ENCODE results near the gene ATAD3C. TPM values are rescaled to one million over a fixed set of nuclear protein-coding genes. Genes with fewer than 3 reads are reported as not detected.

The ATAD3C gene
- total and polyA plus RNA-seq, 2 of the 8 experiments (the other 6 are each of a cell fraction or from before 2014, with no cell fraction given), result 2.0 to 2.7 TPM

DNA sequence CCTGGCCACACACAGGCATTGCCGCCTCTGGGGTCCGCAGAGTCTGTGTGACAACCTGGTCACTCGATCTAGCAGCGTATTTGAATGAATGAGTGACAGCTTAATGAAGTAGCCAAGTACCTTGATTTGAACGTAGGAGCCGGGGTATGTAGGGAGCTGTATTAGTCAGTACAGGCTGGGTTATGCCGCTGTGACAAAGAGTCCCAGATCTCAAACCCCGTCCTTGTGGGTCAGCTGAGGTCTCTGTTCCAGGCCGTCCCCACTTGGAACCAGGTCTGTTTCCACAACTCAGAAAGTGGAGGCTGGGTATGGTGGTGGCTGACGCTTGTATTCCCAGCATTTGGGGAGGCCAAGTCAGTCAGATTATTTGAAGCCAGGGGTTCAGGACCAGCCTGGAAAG lies 42.1 kb downstream of the ATAD3C start:
- no peaks in the 10 kb centered on the region; a peak in 1 of 4 replicates for H3K9me3 ChIP-seq (ENCODE audit: insufficient read depth in 2 of 2, low read depth in 1 of 2, low read length in 1 of 2)
- FAIRE-seq (no peak), DNase-seq (ENCODE audit: low read depth in 1 of 2, low spot score in 2 of 2) (no peak)
- H3K4me3 ChIP-seq (ENCODE audit: extremely low read depth in 1 of 4, insufficient read depth in 2 of 4, low read depth in 3 of 4, low read length in 4 of 4), result no peak overlapping the region
- no peak overlapping the region for H3K27ac ChIP-seq (ENCODE audit: low read depth, low read length)
- no peaks in the 10 kb centered on the region for H3K23me2 ChIP-seq (ENCODE audit: low read depth, low read length)
- no peaks in the 10 kb centered on the region for H3K27me3 ChIP-seq (replicated peaks in 1 of 4; ENCODE audit: control insufficient read depth in 3 of 4, extremely low read depth in 1 of 4, insufficient read depth in 3 of 4, low read length in 3 of 4)
- H3K79me1 ChIP-seq (ENCODE audit: low read depth, low read length), result no peaks in the 10 kb centered on the region; the same call in 1 of the 2 replicates
- ChIA-PET POLR2A (ENCODE audit: partially characterized antibody) (interaction anchor here (1.1 to 2.1 kb wide), 3 partner anchors 9 to 13 kb away, joined by 4 to 7 read pairs (median 6); no protein-coding TSS in a partner anchor), CTCF (ENCODE audit: partially characterized antibody) (interaction anchor here (1.2 to 1.8 kb wide), 3 partner anchors 9 to 51 kb away, joined by 3 to 10 read pairs (median 4); no protein-coding TSS in a partner anchor)
- no peak overlapping the region for H3K4ac ChIP-seq (replicated peaks; ENCODE audit: insufficient read length, low read depth, low read length)
- no peak overlapping the region for H2BK20ac ChIP-seq (ENCODE audit: low read length)
- H3K36me3 ChIP-seq (ENCODE audit: control insufficient read depth in 2 of 4, insufficient read depth in 4 of 4, low read length in 3 of 4), result peaks cover 6 to 50% (median 34%) of the 10 kb centered on the region in 4 experiments; a peak in 7 of 8 replicates
- no peak overlapping the region for H3K4me2 ChIP-seq (ENCODE audit: insufficient read depth in 1 of 2, low read depth in 2 of 2, low read length in 2 of 2)
- no peak overlapping the region for H3K18ac ChIP-seq (ENCODE audit: extremely low read depth, low read length)
- no peak overlapping the region for H3K9ac ChIP-seq (replicated peaks in 1 of 4; ENCODE audit: extremely low read depth in 1 of 4, low read depth in 3 of 4, low read length in 3 of 4)
- no peak overlapping the region for H2AFZ ChIP-seq (ENCODE audit: low read length)
- H3K4me1 ChIP-seq (replicated peaks in 1 of 4; ENCODE audit: control insufficient read depth in 3 of 4, insufficient read depth in 4 of 4, low read length in 3 of 4), result no peaks in the 10 kb centered on the region
- no peak overlapping the region for H4K8ac ChIP-seq (ENCODE audit: extremely low read depth, insufficient read depth, low read length)
- H2BK15ac ChIP-seq (ENCODE audit: low read length), result no peak overlapping the region
- H2BK120ac ChIP-seq (replicated peaks; ENCODE audit: low read depth, low read length), result no peak overlapping the region
- H2BK5ac ChIP-seq (ENCODE audit: low read depth, low read length), result no peak overlapping the region
- no peak overlapping the region for H4K91ac ChIP-seq (replicated peaks; ENCODE audit: insufficient read length, low read length)
- H2AK5ac ChIP-seq (ENCODE audit: low read depth, low read length), result no peak overlapping the region
- no peak overlapping the region for H4K5ac ChIP-seq (ENCODE audit: insufficient read length, low read depth, low read length)
- no peaks in the 10 kb centered on the region for H3K79me2 ChIP-seq (ENCODE audit: control insufficient read depth in 1 of 2, insufficient read depth in 2 of 2, low read length in 2 of 2)
- H3K14ac ChIP-seq (ENCODE audit: insufficient read length), result no peak overlapping the region
- H3K23ac ChIP-seq (ENCODE audit: insufficient read length), result no peak overlapping the region
- no peak overlapping the region for H3K56ac ChIP-seq (replicated peaks; ENCODE audit: insufficient read length, low read depth, low read length)
- H2BK12ac ChIP-seq (ENCODE audit: low read depth, low read length), result no peak overlapping the region
- TF ChIP-seq TAF1 (IDR thresholded peaks at IDR 0.05; ENCODE audit: low read depth, low read length) (no peak), SUZ12 (IDR thresholded peaks at IDR 0.05; ENCODE audit: low read length) (no peak), SAP30 (IDR thresholded peaks at IDR 0.05; ENCODE audit: insufficient read depth, insufficient replicate concordance, low read length) (no peak), CEBPB (IDR thresholded peaks at IDR 0.05; ENCODE audit: low read depth, low read length) (no peak), SP4 (IDR thresholded peaks at IDR 0.05; ENCODE audit: low read length) (no peak), SIRT6 (IDR thresholded peaks at IDR 0.05; ENCODE audit: low read length) (no peak), SP1 (IDR thresholded peaks at IDR 0.05; ENCODE audit: low read depth, low read length) (no peak), CHD2 (IDR thresholded peaks at IDR 0.05; ENCODE audit: low read length) (no peak)
- TF ChIP-seq, protein P1, sequence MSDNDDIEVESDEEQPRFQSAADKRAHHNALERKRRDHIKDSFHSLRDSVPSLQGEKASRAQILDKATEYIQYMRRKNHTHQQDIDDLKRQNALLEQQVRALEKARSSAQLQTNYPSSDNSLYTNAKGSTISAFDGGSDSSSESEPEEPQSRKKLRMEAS (IDR thresholded peaks at IDR 0.05), result no peak
- 97% methylated on average over 10 of the region's 10 CpGs; no CpG with 5 or more reads in 1 of the 2 experiments for WGBS, 2 experiments (ENCODE audit: extremely low coverage in 1 of 2, insufficient coverage in 1 of 2, insufficient read length in 1 of 2, insufficient replicate concordance in 2 of 2, low coverage in 1 of 2, low lambda C conversion rate in 2 of 2, missing lambda C conversion rate in 1 of 2)
- H4K20me1 ChIP-seq (replicated peaks in 1 of 2; ENCODE audit: control insufficient read depth in 1 of 2, insufficient read depth in 2 of 2, low read length in 2 of 2), result peaks cover 0 to 1% of the 10 kb centered on the region in 2 experiments

Data from H1 (cell line).